Loucy (cell line): Measurements from ENCODE around the gene WASHC2C.

Source experiments
- EZH2phosphoT487 ChIP-seq: fragments of 200-600 bp; IDR thresholded peaks from 2 replicates; pipeline ENCODE4 v1.6.1; 2018; ENCODE audit warnings: antibody characterized with exemption, mild to moderate bottlenecking, moderate library complexity, borderline replicate concordance
- TF ChIP-seq, protein P1 (sequence below): fragments of 200-600 bp; sonication (generic); conservative IDR thresholded peaks from 2 replicates; pipeline ENCODE4 v1.5.1; 2014; ENCODE audit warnings: mild to moderate bottlenecking, antibody characterized with exemption, low read length

DNA sequence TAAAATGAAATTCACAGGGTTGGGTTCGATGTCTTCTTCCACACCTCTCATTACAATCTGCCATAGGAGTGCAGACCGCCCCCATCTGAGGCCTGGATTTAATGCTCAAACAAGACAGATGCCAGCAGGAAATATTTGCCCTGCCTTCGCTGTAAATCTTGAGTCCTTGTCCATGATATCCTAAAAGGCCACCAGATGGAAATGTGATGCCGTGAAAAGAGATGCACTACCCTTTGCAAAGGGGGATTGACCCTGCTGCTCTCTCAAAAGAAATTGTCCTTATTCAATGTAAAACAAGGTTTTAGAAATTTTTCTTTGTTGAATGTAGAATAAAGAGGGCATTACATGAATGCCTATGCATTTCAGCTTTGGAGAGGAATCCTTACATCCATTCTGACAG is 82.8 kb downstream of the WASHC2C start:
- TF ChIP-seq, protein P1, sequence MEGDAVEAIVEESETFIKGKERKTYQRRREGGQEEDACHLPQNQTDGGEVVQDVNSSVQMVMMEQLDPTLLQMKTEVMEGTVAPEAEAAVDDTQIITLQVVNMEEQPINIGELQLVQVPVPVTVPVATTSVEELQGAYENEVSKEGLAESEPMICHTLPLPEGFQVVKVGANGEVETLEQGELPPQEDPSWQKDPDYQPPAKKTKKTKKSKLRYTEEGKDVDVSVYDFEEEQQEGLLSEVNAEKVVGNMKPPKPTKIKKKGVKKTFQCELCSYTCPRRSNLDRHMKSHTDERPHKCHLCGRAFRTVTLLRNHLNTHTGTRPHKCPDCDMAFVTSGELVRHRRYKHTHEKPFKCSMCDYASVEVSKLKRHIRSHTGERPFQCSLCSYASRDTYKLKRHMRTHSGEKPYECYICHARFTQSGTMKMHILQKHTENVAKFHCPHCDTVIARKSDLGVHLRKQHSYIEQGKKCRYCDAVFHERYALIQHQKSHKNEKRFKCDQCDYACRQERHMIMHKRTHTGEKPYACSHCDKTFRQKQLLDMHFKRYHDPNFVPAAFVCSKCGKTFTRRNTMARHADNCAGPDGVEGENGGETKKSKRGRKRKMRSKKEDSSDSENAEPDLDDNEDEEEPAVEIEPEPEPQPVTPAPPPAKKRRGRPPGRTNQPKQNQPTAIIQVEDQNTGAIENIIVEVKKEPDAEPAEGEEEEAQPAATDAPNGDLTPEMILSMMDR, result no peak; the same call in 1 of the 2 replicates
- no peak for TF ChIP-seq EZH2phosphoT487
